ENCODE measurements around the gene PARD6B.

The PARD6B gene

GRCh38 chr20:50704971-50705370, 26.4 kb upstream of the PARD6B start:
- H3K4me3 ChIP-seq (ENCODE audit: low read length): no peak overlapping the region
- no peak for TF ChIP-seq CTCF (IDR thresholded peaks at IDR 0.05; ENCODE audit: insufficient read depth, low read depth, low read length, missing control alignments)
- DNase-seq (ENCODE audit: low read depth): no peak

- H3K4me3 ChIP-seq (ENCODE audit: low read length): no peak overlapping the region
- no peak for DNase-seq (ENCODE audit: low read depth)
- no peak for TF ChIP-seq CTCF (IDR thresholded peaks at IDR 0.05; ENCODE audit: insufficient read depth, low read depth, low read length, missing control alignments)
Observed at GRCh38 chr20:50708845-50709635, 22.3 kb upstream of the PARD6B start.

GRCh38 chr20:50709636-50709973, 21.8 kb upstream of the PARD6B start:
- DNase-seq (ENCODE audit: low read depth): no peak
- H3K4me3 ChIP-seq (ENCODE audit: low read length): no peak overlapping the region
- TF ChIP-seq CTCF (IDR thresholded peaks at IDR 0.05; ENCODE audit: insufficient read depth, low read depth, low read length, missing control alignments): no peak

- peak; percentile 84 for DNase-seq (ENCODE audit: low read depth)
- no peak overlapping the region for H3K4me3 ChIP-seq (ENCODE audit: low read length)
- no peak for TF ChIP-seq CTCF (IDR thresholded peaks at IDR 0.05; ENCODE audit: insufficient read depth, low read depth, low read length, missing control alignments)
Observed at GRCh38 chr20:50710492-50711063, 20.8 kb upstream of the PARD6B start.

GRCh38 chr20:50711113-50711825, 20.1 kb upstream of the PARD6B start:
- DNase-seq (ENCODE audit: low read depth): peak; percentile 26
- H3K4me3 ChIP-seq (ENCODE audit: low read length): no peak overlapping the region
- TF ChIP-seq CTCF (IDR thresholded peaks at IDR 0.05; ENCODE audit: insufficient read depth, low read depth, low read length, missing control alignments): no peak

GRCh38 chr20:50712771-50713656, 18.4 kb upstream of the PARD6B start:
- TF ChIP-seq CTCF (IDR thresholded peaks at IDR 0.05; ENCODE audit: insufficient read depth, low read depth, low read length, missing control alignments): no peak
- DNase-seq (ENCODE audit: low read depth): no peak
- no peak overlapping the region for H3K4me3 ChIP-seq (ENCODE audit: low read length)

Data from epithelial cell of esophagus (primary cell).